ENCODE data around the gene DTD1. TPM values are rescaled to one million over a fixed set of nuclear protein-coding genes. Genes with fewer than 3 reads are reported as not detected.

Gene DTD1
- total and polyA plus RNA-seq, 11 donors: 8.0 to 30.3 (median 15.6) TPM

- DNase-seq: no peak
- ATAC-seq: no peak
- H3K36me3 ChIP-seq: no peaks in the 10 kb centered on the region
- no peak overlapping the region for H3K27ac ChIP-seq
- 93 to 99% (median 97%) methylated on average over 4 of the region's 4 CpGs for WGBS, 4 donors
- H3K9me3 ChIP-seq: no peaks in the 10 kb centered on the region
- TF ChIP-seq CTCF (IDR thresholded peaks at IDR 0.05) (no peak), POLR2A (IDR thresholded peaks at IDR 0.05) (no peak)
- peaks cover 0 to 12% (median 0%) of the 10 kb centered on the region in 12 donors for H3K4me1 ChIP-seq
- intact Hi-C loops (cut with DNase I): no loop called here
- no peak overlapping the region for H3K4me3 ChIP-seq
- no peaks in the 10 kb centered on the region for H3K27me3 ChIP-seq
These were observed 111.0 kb downstream of the DTD1 start for GRCh38 chr20:18698735-18699380.

- Histone ChIP-seq H3K4me1 (peaks cover 0 to 18% (median 3%) of the 10 kb centered on the region in 12 donors), H3K27me3 (no peaks in the 10 kb centered on the region), H3K27ac (no peak overlapping the region), H3K9me3 (no peaks in the 10 kb centered on the region), H3K4me3 (no peak overlapping the region), H3K36me3 (no peaks in the 10 kb centered on the region)
- DNase-seq (no peak), ATAC-seq (no peak)
- intact Hi-C loops (cut with DNase I): no loop called here
- TF ChIP-seq CTCF (IDR thresholded peaks at IDR 0.05) (no peak), POLR2A (IDR thresholded peaks at IDR 0.05) (no peak)
- WGBS, 4 donors: 78 to 95% (median 85%) methylated on average over 3 of the region's 3 CpGs
These were observed 114.1 kb downstream of the DTD1 start for GRCh38 chr20:18701969-18702368.

- Histone ChIP-seq H3K4me1 (peaks cover 0 to 18% (median 3%) of the 10 kb centered on the region in 12 donors), H3K9me3 (no peaks in the 10 kb centered on the region), H3K4me3 (no peak overlapping the region), H3K27ac (peak overlapping the region in 1 of 12 donors; percentile 9), H3K36me3 (no peaks in the 10 kb centered on the region), H3K27me3 (no peaks in the 10 kb centered on the region)
- DNase-seq (peak in 3 of 5 donors; percentile 29 to 75 (median 42)), ATAC-seq (peak; percentile 57 to 72 (median 64))
- 39 to 53% (median 40%) methylated on average over 3 of the region's 3 CpGs for WGBS, 4 donors
- intact Hi-C loops (cut with DNase I): no loop called here
- no peak for TF ChIP-seq CTCF (IDR thresholded peaks at IDR 0.05)
These were observed 114.9 kb downstream of the DTD1 start for GRCh38 chr20:18702736-18703135.

GRCh38 chr20:18705490-18705889 is 117.6 kb downstream of the DTD1 start:
- Histone ChIP-seq H3K27me3 (no peaks in the 10 kb centered on the region), H3K9me3 (no peaks in the 10 kb centered on the region), H3K36me3 (no peaks in the 10 kb centered on the region), H3K4me1 (peaks cover 0 to 18% (median 3%) of the 10 kb centered on the region in 12 donors), H3K27ac (no peak overlapping the region), H3K4me3 (no peak overlapping the region)
- intact Hi-C loops (cut with DNase I): no loop called here
- no peak for DNase-seq
- no peak for TF ChIP-seq POLR2A (IDR thresholded peaks at IDR 0.05)
- no peak for TF ChIP-seq CTCF (IDR thresholded peaks at IDR 0.05)
- WGBS, 4 donors: 79 to 85% (median 83%) methylated on average over 3 of the region's 3 CpGs
- no peak for ATAC-seq

Data from heart left ventricle (tissue), 16 donors.